ENCODE measurements around the gene LRRK1. TPM values are rescaled to one million over a fixed set of nuclear protein-coding genes. Genes with fewer than 3 reads are reported as not detected.
A peak's percentile ranks its signal among the peaks of the same experiment; 100 is the strongest.

LRRK1 gene
- total RNA-seq, 2 donors from 2014 or later, result 18.6 to 20.3 TPM

DNA sequence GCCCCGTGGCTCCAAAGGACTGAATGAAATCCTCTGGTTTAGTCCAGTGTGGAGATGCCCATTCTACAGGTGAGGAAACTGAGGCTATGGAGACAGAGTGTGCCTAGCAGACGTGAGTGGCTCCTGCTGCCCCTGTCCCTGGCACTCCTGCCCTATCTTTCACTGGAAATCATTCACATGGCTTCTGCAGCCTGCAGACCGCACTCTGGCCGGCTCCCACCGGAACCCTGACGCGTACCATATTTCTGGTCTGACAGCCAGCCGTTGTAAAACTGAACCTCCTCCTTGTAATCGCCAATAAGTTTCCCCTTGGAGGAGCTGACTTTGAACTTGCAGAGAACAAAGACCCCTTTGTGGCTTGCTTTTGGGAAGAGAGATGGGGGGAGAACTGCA, 196.2 kb downstream of the LRRK1 start:
- Histone ChIP-seq H3K27ac (no peak overlapping the region), H3K36me3 (no peaks in the 10 kb centered on the region), H3K9me3 (no peaks in the 10 kb centered on the region), H3K27me3 (replicated peaks; ENCODE audit: insufficient read depth) (no peaks in the 10 kb centered on the region), H3K4me1 (replicated peaks) (no peaks in the 10 kb centered on the region), H3K4me3 (no peak overlapping the region)
- DNase-seq (ENCODE audit: low spot score), result no peak
- intact Hi-C loops (cut with DNase I), result no loop called here
- TF ChIP-seq POLR2AphosphoS5 (IDR thresholded peaks at IDR 0.05) (no peak), POLR2A (IDR thresholded peaks at IDR 0.05) (no peak)
- TF ChIP-seq, protein P1, sequence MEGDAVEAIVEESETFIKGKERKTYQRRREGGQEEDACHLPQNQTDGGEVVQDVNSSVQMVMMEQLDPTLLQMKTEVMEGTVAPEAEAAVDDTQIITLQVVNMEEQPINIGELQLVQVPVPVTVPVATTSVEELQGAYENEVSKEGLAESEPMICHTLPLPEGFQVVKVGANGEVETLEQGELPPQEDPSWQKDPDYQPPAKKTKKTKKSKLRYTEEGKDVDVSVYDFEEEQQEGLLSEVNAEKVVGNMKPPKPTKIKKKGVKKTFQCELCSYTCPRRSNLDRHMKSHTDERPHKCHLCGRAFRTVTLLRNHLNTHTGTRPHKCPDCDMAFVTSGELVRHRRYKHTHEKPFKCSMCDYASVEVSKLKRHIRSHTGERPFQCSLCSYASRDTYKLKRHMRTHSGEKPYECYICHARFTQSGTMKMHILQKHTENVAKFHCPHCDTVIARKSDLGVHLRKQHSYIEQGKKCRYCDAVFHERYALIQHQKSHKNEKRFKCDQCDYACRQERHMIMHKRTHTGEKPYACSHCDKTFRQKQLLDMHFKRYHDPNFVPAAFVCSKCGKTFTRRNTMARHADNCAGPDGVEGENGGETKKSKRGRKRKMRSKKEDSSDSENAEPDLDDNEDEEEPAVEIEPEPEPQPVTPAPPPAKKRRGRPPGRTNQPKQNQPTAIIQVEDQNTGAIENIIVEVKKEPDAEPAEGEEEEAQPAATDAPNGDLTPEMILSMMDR (IDR thresholded peaks at IDR 0.05), result no peak
- WGBS, result 32% methylated on average over 9 of the region's 9 CpGs

DNA sequence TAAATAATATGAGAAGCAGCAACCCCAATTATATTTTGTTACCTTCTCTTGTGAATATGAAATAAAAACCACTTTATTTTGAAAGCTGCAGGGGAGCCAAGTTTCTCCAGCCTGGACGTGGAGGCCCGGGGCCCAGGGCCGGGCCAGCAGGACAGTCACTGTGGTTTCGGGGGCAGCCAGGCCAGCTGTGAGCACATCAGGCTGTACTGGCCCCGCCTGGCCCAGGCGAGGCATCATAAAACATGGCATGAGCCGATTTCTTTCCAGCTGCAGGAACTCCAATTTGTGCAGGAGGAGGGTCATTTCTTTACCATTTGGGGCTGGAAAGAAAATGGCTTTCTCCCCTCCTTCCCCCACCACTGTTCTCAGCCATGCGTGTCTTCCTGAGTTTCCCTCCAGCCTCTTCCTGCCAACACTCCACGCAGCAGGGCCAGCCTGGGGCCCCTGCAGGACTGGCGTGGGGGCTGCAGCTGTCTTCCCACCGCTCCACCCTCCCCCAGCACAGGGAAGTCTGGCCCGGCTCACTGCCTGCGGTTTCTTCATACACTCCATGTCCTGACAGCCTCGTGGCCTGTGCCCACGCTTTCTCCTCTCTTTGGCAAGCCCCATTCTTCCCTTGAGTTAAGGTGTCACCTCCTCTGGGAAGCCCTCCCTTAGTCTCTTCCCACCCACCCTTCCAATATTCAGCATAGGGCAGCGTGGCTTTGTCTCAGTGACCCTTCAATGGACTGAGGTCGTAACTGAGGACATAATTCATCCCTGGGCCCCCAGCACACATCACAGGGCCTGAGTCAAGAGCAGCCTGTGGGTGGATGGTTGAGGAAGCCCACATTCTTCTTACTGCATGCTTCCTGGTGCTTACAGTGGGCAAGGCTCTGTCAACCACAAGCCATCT, 196.9 kb downstream of the LRRK1 start:
- no peak for DNase-seq (ENCODE audit: low spot score)
- no peaks in the 10 kb centered on the region for H3K9me3 ChIP-seq
- no peaks in the 10 kb centered on the region for H3K27me3 ChIP-seq (replicated peaks; ENCODE audit: insufficient read depth)
- no peak for TF ChIP-seq POLR2A (IDR thresholded peaks at IDR 0.05)
- TF ChIP-seq POLR2AphosphoS5 (IDR thresholded peaks at IDR 0.05), result no peak
- TF ChIP-seq, protein P1 (IDR thresholded peaks at IDR 0.05), result no peak
- intact Hi-C loops (cut with DNase I), result no loop called here
- H3K36me3 ChIP-seq, result no peaks in the 10 kb centered on the region
- H3K4me1 ChIP-seq (replicated peaks), result no peaks in the 10 kb centered on the region
- H3K27ac ChIP-seq, result peak overlapping the region in 1 of 2 donors; percentile 4
- no peak overlapping the region for H3K4me3 ChIP-seq
- 33% methylated on average over 17 of the region's 17 CpGs for WGBS

GRCh38 chr15:101116681-101116976, 197.5 kb downstream of the LRRK1 start:
- Histone ChIP-seq H3K4me1 (replicated peaks) (no peaks in the 10 kb centered on the region), H3K36me3 (no peaks in the 10 kb centered on the region), H3K27me3 (replicated peaks; ENCODE audit: insufficient read depth) (no peaks in the 10 kb centered on the region), H3K9me3 (no peaks in the 10 kb centered on the region), H3K4me3 (no peak overlapping the region), H3K27ac (no peak overlapping the region)
- intact Hi-C loops (cut with DNase I), result no loop called here
- 100% methylated on average over 1 of the region's 1 CpG for WGBS
- no peak for DNase-seq (ENCODE audit: low spot score)
- TF ChIP-seq POLR2A (IDR thresholded peaks at IDR 0.05) (no peak), POLR2AphosphoS5 (IDR thresholded peaks at IDR 0.05) (no peak)
- TF ChIP-seq, protein P1 (IDR thresholded peaks at IDR 0.05), result no peak

- no peaks in the 10 kb centered on the region for H3K4me1 ChIP-seq (replicated peaks)
- H3K4me3 ChIP-seq, result no peak overlapping the region
- no peak for DNase-seq (ENCODE audit: low spot score)
- WGBS, result 99% methylated on average over 9 of the region's 9 CpGs
- no peaks in the 10 kb centered on the region for H3K9me3 ChIP-seq
- TF ChIP-seq POLR2AphosphoS5 (IDR thresholded peaks at IDR 0.05), result no peak
- no peak for TF ChIP-seq POLR2A (IDR thresholded peaks at IDR 0.05)
- TF ChIP-seq, protein P1 (IDR thresholded peaks at IDR 0.05), result no peak
- H3K27ac ChIP-seq, result no peak overlapping the region
- intact Hi-C loops (cut with DNase I), result no loop called here
- no peaks in the 10 kb centered on the region for H3K36me3 ChIP-seq
- H3K27me3 ChIP-seq (replicated peaks; ENCODE audit: insufficient read depth), result no peaks in the 10 kb centered on the region
Measured at GRCh38 chr15:101118116-101118515, 199.0 kb downstream of the LRRK1 start.

- DNase-seq (ENCODE audit: low spot score), result no peak
- Histone ChIP-seq H3K27ac (no peak overlapping the region), H3K36me3 (no peaks in the 10 kb centered on the region), H3K27me3 (replicated peaks; ENCODE audit: insufficient read depth) (no peaks in the 10 kb centered on the region), H3K4me1 (replicated peaks) (no peaks in the 10 kb centered on the region), H3K4me3 (no peak overlapping the region), H3K9me3 (no peaks in the 10 kb centered on the region)
- WGBS, result 95% methylated on average over 10 of the region's 10 CpGs
- TF ChIP-seq POLR2AphosphoS5 (IDR thresholded peaks at IDR 0.05), result no peak
- TF ChIP-seq POLR2A (IDR thresholded peaks at IDR 0.05), result no peak
- TF ChIP-seq, protein P1 (IDR thresholded peaks at IDR 0.05), result no peak
- intact Hi-C loops (cut with DNase I), result no loop called here
Measured at GRCh38 chr15:101118615-101119014, 199.5 kb downstream of the LRRK1 start.

Data from prostate gland (tissue), 2 donors.